HEK293 (cell line): ENCODE measurements around the gene WASF2.

Experiments
- KLF8 ChIP-seq: fragments of 450-650 bp; formaldehyde crosslinking; IDR thresholded peaks from 2 replicates; pipeline ENCODE4 v1.5.1; 2016; ENCODE audit warnings: missing biosample characterization, missing genetic modification characterization
- ZEB2 ChIP-seq: fragments of 450-650 bp; formaldehyde crosslinking; IDR thresholded peaks from 2 replicates; pipeline ENCODE4 v1.5.1; 2016; ENCODE audit warnings: missing biosample characterization, missing genetic modification characterization
- ZNF416 ChIP-seq: fragments of 450-650 bp; formaldehyde crosslinking; IDR thresholded peaks from 2 replicates; pipeline ENCODE4 v1.5.1; 2016; ENCODE audit warnings: missing biosample characterization, missing genetic modification characterization
- ZNF654 ChIP-seq: fragments of 450-650 bp; formaldehyde crosslinking; IDR thresholded peaks from 2 replicates; pipeline ENCODE4 v1.5.1; 2016; ENCODE audit warnings: low read depth, missing biosample characterization, missing genetic modification characterization
- ZNF830 ChIP-seq: fragments of 450-650 bp; IDR thresholded peaks from 2 replicates; pipeline ENCODE4 v1.5.0; 2018; ENCODE audit warnings: missing biosample characterization, missing genetic modification characterization, low read depth, mild to moderate bottlenecking, moderate library complexity
- TF ChIP-seq, protein P1 (sequence below): fragments of 450-650 bp; formaldehyde crosslinking; IDR thresholded peaks from 2 replicates; pipeline ENCODE4 v1.5.1; 2016; ENCODE audit warnings: missing biosample characterization, missing genetic modification characterization

DNA sequence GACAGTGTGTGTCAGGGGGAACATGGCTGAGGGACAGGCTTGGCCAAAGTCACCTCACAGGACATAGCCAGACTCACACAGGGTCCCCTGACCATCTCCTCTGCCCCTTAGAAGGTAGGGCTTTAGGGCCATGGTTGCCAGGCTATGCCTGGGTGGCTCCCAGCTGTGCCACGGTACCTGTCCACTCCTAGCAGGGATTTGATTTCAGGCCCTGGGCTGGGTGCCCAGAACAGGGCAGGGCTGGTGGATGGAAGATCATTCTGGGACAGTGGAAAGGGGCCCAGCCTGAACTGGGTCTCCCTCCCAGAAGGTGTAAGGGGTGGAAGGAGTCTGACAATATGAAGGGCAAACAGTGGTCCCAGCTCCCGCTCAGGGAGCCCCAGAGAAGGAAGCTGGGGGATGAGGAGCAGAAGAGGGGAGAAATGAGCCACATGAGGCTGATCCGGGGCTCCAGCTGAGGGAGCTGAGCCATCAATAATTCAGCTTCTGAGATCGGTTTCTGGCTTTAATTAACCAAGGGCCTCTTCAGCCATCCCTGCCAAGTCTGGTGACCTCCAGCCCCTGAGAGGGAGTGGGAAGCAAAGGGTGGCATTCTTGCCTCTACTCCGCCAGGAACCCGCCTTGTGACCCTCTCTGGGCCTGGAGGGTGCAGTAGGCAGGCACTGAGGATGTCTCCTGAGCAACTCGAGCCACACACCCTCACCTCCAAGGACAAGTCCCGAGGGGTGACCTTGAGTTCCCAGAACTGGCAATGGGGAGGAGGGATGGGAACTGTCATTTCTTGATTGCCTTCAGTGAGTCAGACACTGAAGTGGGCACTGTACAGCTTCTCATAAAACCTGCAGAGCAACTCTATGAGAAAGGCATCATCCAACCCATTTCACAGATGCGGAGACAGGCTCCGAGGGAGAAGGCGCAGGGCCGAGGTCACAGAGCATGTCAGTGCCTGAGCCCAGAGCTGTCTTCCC is 108.9 kb downstream of the WASF2 start:
- TF ChIP-seq ZEB2 (no peak), ZNF416 (tag by site-specific recombination) (no peak), ZNF830 (tag by site-specific recombination) (no peak), ZNF654 (tag by site-specific recombination) (no peak), KLF8 (tag by site-specific recombination) (no peak)
- TF ChIP-seq, protein P1, sequence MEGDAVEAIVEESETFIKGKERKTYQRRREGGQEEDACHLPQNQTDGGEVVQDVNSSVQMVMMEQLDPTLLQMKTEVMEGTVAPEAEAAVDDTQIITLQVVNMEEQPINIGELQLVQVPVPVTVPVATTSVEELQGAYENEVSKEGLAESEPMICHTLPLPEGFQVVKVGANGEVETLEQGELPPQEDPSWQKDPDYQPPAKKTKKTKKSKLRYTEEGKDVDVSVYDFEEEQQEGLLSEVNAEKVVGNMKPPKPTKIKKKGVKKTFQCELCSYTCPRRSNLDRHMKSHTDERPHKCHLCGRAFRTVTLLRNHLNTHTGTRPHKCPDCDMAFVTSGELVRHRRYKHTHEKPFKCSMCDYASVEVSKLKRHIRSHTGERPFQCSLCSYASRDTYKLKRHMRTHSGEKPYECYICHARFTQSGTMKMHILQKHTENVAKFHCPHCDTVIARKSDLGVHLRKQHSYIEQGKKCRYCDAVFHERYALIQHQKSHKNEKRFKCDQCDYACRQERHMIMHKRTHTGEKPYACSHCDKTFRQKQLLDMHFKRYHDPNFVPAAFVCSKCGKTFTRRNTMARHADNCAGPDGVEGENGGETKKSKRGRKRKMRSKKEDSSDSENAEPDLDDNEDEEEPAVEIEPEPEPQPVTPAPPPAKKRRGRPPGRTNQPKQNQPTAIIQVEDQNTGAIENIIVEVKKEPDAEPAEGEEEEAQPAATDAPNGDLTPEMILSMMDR (tag by site-specific recombination) = no peak
